Trophoblast cell (in vitro differentiated cells and primary cell): Measurements from ENCODE around the gene ATP6V1B1.

ENCODE experiments used
- DNase-seq, 2 donors: peaks; one replicate each; pipeline ENCODE4 v3.0.0-alpha.2; 2016
- H2AFZ ChIP-seq: 2 replicates; pipeline ENCODE4 v1.6.1; 2013; ENCODE audit warnings: low read length, moderate library complexity, mild to moderate bottlenecking; ENCODE audit not compliant: insufficient read depth, poor library complexity
- H2AK5ac ChIP-seq: 2 replicates; pipeline ENCODE4 v1.6.1; 2013; ENCODE audit warnings: mild to moderate bottlenecking, low read length
- H2BK120ac ChIP-seq: 2 replicates; pipeline ENCODE4 v1.6.1; 2013; ENCODE audit warnings: low read length, mild to moderate bottlenecking, moderate library complexity; ENCODE audit not compliant: insufficient read depth, poor library complexity
- H2BK12ac ChIP-seq: 2 replicates; pipeline ENCODE4 v1.6.1; 2013; ENCODE audit warnings: mild to moderate bottlenecking, low read length, moderate library complexity
- H2BK5ac ChIP-seq: 2 replicates; pipeline ENCODE4 v1.6.1; 2013; ENCODE audit warnings: low read length, low read depth, moderate library complexity, mild to moderate bottlenecking; ENCODE audit not compliant: poor library complexity
- H3K14ac ChIP-seq: 2 replicates; pipeline ENCODE4 v1.6.1; 2013; ENCODE audit warnings: mild to moderate bottlenecking, low read length
- H3K18ac ChIP-seq: 2 replicates; pipeline ENCODE4 v1.6.1; 2013; ENCODE audit warnings: mild to moderate bottlenecking, low read length
- H3K23ac ChIP-seq: 2 replicates; pipeline ENCODE4 v1.6.1; 2013; ENCODE audit warnings: low read length
- H3K27ac ChIP-seq: 2 replicates; pipeline ENCODE4 v1.5.1; 2013; ENCODE audit warnings: low read depth, mild to moderate bottlenecking, inconsistent platforms, low read length, moderate library complexity
- H3K27me3 ChIP-seq: 2 replicates; pipeline ENCODE4 v1.6.1; 2013; ENCODE audit warnings: inconsistent platforms, mild to moderate bottlenecking, low read length, moderate library complexity; ENCODE audit not compliant: insufficient read depth
- H3K36me3 ChIP-seq, 2 experiments: 1 replicate in 1 of 2; 2 replicates in 1 of 2; pipeline ENCODE4 v1.6.1; 2013; ENCODE audit warnings: low read length in 2 of 2, mild to moderate bottlenecking in 2 of 2, moderate library complexity in 1 of 2; ENCODE audit not compliant: insufficient read depth in 2 of 2, control insufficient read depth in 1 of 2
- H3K4ac ChIP-seq: 2 replicates; pipeline ENCODE4 v1.6.1; 2013; ENCODE audit warnings: low read depth, mild to moderate bottlenecking, low read length, moderate library complexity
- H3K4me1 ChIP-seq, 2 experiments: 1 replicate in 1 of 2; 2 replicates in 1 of 2; pipeline ENCODE4 v1.6.1; 2013; ENCODE audit warnings: low read length in 2 of 2, mild to moderate bottlenecking in 2 of 2, moderate library complexity in 1 of 2; ENCODE audit not compliant: insufficient read depth in 2 of 2, control insufficient read depth in 1 of 2
- H3K4me2 ChIP-seq: 2 replicates; pipeline ENCODE4 v1.6.1; 2013; ENCODE audit warnings: inconsistent platforms, mild to moderate bottlenecking, low read length, moderate library complexity
- H3K4me3 ChIP-seq: 2 replicates; pipeline ENCODE4 v1.5.1; 2013; ENCODE audit warnings: mild to moderate bottlenecking, low read depth, low read length, inconsistent platforms
- H3K79me1 ChIP-seq: one replicate; pipeline ENCODE4 v1.6.1; 2013; ENCODE audit warnings: low read length
- H3K79me2 ChIP-seq: 2 replicates; pipeline ENCODE4 v1.6.1; 2013; ENCODE audit warnings: low read length, mild to moderate bottlenecking; ENCODE audit not compliant: control insufficient read depth, insufficient read depth, poor library complexity
- H3K9ac ChIP-seq: 2 replicates; pipeline ENCODE4 v1.6.1; 2013; ENCODE audit warnings: mild to moderate bottlenecking, low read length
- H3K9me3 ChIP-seq: 2 replicates; pipeline ENCODE4 v1.6.1; 2013; ENCODE audit warnings: low read depth, mild to moderate bottlenecking, control low read depth, inconsistent platforms, low read length; ENCODE audit not compliant: insufficient read depth
- H4K12ac ChIP-seq: 2 replicates; pipeline ENCODE4 v1.6.1; 2013; ENCODE audit warnings: low read depth, mild to moderate bottlenecking, low read length, moderate library complexity
- H4K8ac ChIP-seq: 2 replicates; pipeline ENCODE4 v1.6.1; 2013; ENCODE audit warnings: low read depth, mild to moderate bottlenecking, low read length, moderate library complexity
- H4K91ac ChIP-seq: one replicate; pipeline ENCODE4 v1.6.1; 2013; ENCODE audit warnings: low read depth, mild to moderate bottlenecking, low read length, moderate library complexity
- WGBS: extraction: QIAGEN DNeasy Blood & Tissue Kit; methylation state at CpG from one replicate; pipeline ENCODE4 v1.1.7; 2013; ENCODE audit warnings: missing lambda C conversion rate; ENCODE audit not compliant: insufficient read length, insufficient coverage; ENCODE audit errors: extremely low coverage; 5-methylcytosine and 5-hydroxymethylcytosine counted together

Gene ATP6V1B1

GRCh38 chr2:70943205-70943871 lies 7.6 kb downstream of the ATP6V1B1 start:
- Histone ChIP-seq H3K9me3 (no peaks in the 10 kb centered on the region), H3K18ac (no peak overlapping the region), H2BK5ac (no peak overlapping the region), H4K12ac (no peak overlapping the region), H2AK5ac (no peak overlapping the region), H3K9ac (no peak overlapping the region), H3K79me2 (no peaks in the 10 kb centered on the region), H2AFZ (no peak overlapping the region), H2BK12ac (no peak overlapping the region), H3K4me2 (no peak overlapping the region), H3K36me3 (no peaks in the 10 kb centered on the region), H3K4me3 (no peak overlapping the region), H3K14ac (no peak overlapping the region), H3K79me1 (no peaks in the 10 kb centered on the region), H3K27me3 (peaks cover 13% of the 10 kb centered on the region), H3K27ac (no peak overlapping the region), H4K8ac (no peak overlapping the region), H3K23ac (no peak overlapping the region), H4K91ac (no peak overlapping the region), H2BK120ac (no peak overlapping the region), H3K4me1 (peaks cover 2 to 3% of the 10 kb centered on the region in 2 experiments), H3K4ac (no peak overlapping the region)
- no peak for DNase-seq
- no CpG with 5 or more reads among the region's 11 CpGs for WGBS

GRCh38 chr2:70944111-70944690 lies 8.5 kb downstream of the ATP6V1B1 start:
- no CpG with 5 or more reads among the region's 4 CpGs for WGBS
- H2AFZ ChIP-seq: no peak overlapping the region
- no peaks in the 10 kb centered on the region for H3K79me2 ChIP-seq
- no peak overlapping the region for H3K9ac ChIP-seq
- no peaks in the 10 kb centered on the region for H3K36me3 ChIP-seq
- no peaks in the 10 kb centered on the region for H3K9me3 ChIP-seq
- no peak overlapping the region for H2BK5ac ChIP-seq
- no peak overlapping the region for H3K18ac ChIP-seq
- H3K4me3 ChIP-seq: no peak overlapping the region
- H3K79me1 ChIP-seq: no peaks in the 10 kb centered on the region
- no peak overlapping the region for H2BK12ac ChIP-seq
- H4K8ac ChIP-seq: no peak overlapping the region
- no peak for DNase-seq
- H3K27ac ChIP-seq: no peak overlapping the region
- peaks cover 10% of the 10 kb centered on the region for H3K27me3 ChIP-seq
- H3K4me2 ChIP-seq: no peak overlapping the region
- no peak overlapping the region for H3K14ac ChIP-seq
- peaks cover 0 to 5% of the 10 kb centered on the region in 2 experiments for H3K4me1 ChIP-seq
- no peak overlapping the region for H3K4ac ChIP-seq
- H4K91ac ChIP-seq: no peak overlapping the region
- no peak overlapping the region for H4K12ac ChIP-seq
- no peak overlapping the region for H3K23ac ChIP-seq
- H2BK120ac ChIP-seq: no peak overlapping the region
- no peak overlapping the region for H2AK5ac ChIP-seq

GRCh38 chr2:70946832-70947442 lies 11.2 kb downstream of the ATP6V1B1 start:
- no peaks in the 10 kb centered on the region for H3K27me3 ChIP-seq
- no CpG with 5 or more reads among the region's 8 CpGs for WGBS

GRCh38 chr2:70947556-70948184 lies 12.0 kb downstream of the ATP6V1B1 start:
- Histone ChIP-seq H3K4me1 (peaks cover 0 to 5% of the 10 kb centered on the region in 2 experiments), H3K4ac (no peak overlapping the region), H2AK5ac (no peak overlapping the region), H2BK12ac (no peak overlapping the region), H3K14ac (no peak overlapping the region), H4K8ac (no peak overlapping the region), H4K12ac (no peak overlapping the region), H4K91ac (no peak overlapping the region), H3K9ac (no peak overlapping the region), H2BK5ac (no peak overlapping the region), H3K36me3 (no peaks in the 10 kb centered on the region), H3K18ac (no peak overlapping the region), H3K4me2 (no peak overlapping the region), H3K23ac (no peak overlapping the region), H3K27ac (no peak overlapping the region), H3K4me3 (no peak overlapping the region), H3K79me2 (no peaks in the 10 kb centered on the region), H2BK120ac (no peak overlapping the region), H3K79me1 (no peaks in the 10 kb centered on the region), H3K27me3 (no peaks in the 10 kb centered on the region), H2AFZ (no peak overlapping the region), H3K9me3 (no peaks in the 10 kb centered on the region)
- WGBS: no CpG with 5 or more reads among the region's 11 CpGs
- DNase-seq: peak in 1 of 2 donors; percentile 30

More at GRCh38 chr2:70946832-70947442, 11.2 kb downstream of the ATP6V1B1 start:
- Histone ChIP-seq H3K4me2 (no peak overlapping the region), H2BK120ac (no peak overlapping the region), H3K36me3 (no peaks in the 10 kb centered on the region), H3K4ac (no peak overlapping the region), H3K4me1 (peaks cover 0 to 5% of the 10 kb centered on the region in 2 experiments), H3K9me3 (no peaks in the 10 kb centered on the region), H2BK12ac (no peak overlapping the region), H4K8ac (no peak overlapping the region), H3K4me3 (no peak overlapping the region), H2AFZ (no peak overlapping the region), H3K23ac (no peak overlapping the region), H3K14ac (no peak overlapping the region), H4K12ac (no peak overlapping the region), H2BK5ac (no peak overlapping the region), H2AK5ac (no peak overlapping the region), H3K79me1 (no peaks in the 10 kb centered on the region), H3K18ac (no peak overlapping the region), H3K27ac (no peak overlapping the region), H3K9ac (no peak overlapping the region), H3K79me2 (no peaks in the 10 kb centered on the region), H4K91ac (no peak overlapping the region)
- peak; percentile 43 to 78 for DNase-seq
